Measurements from ENCODE around the gene TTC27.

DNA sequence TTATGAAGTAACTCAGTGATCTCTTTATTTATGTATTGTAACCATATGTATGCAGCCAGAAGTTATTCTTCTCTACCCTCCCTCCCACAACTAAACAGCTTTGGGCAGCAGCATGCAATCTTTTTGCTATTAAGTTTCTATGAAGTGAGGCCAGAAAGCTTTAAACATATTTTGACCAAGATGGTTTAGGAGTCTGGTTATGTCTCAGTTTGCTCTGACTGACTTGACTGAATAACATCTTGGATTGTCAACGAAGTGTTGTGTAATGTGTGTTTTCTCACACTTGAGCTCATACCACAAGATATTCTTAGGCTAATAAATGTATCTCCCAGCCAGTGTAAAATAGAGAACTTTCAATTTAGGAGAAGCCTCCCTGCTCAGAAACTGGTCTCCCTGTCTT is 104.3 kb downstream of the TTC27 start:
- no peak for TF ChIP-seq POLR2A (IDR thresholded peaks at IDR 0.05)
- TF ChIP-seq, protein P1, sequence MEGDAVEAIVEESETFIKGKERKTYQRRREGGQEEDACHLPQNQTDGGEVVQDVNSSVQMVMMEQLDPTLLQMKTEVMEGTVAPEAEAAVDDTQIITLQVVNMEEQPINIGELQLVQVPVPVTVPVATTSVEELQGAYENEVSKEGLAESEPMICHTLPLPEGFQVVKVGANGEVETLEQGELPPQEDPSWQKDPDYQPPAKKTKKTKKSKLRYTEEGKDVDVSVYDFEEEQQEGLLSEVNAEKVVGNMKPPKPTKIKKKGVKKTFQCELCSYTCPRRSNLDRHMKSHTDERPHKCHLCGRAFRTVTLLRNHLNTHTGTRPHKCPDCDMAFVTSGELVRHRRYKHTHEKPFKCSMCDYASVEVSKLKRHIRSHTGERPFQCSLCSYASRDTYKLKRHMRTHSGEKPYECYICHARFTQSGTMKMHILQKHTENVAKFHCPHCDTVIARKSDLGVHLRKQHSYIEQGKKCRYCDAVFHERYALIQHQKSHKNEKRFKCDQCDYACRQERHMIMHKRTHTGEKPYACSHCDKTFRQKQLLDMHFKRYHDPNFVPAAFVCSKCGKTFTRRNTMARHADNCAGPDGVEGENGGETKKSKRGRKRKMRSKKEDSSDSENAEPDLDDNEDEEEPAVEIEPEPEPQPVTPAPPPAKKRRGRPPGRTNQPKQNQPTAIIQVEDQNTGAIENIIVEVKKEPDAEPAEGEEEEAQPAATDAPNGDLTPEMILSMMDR (IDR thresholded peaks at IDR 0.05) = no peak
